ENCODE measurements around the gene CHAF1A.

DNA sequence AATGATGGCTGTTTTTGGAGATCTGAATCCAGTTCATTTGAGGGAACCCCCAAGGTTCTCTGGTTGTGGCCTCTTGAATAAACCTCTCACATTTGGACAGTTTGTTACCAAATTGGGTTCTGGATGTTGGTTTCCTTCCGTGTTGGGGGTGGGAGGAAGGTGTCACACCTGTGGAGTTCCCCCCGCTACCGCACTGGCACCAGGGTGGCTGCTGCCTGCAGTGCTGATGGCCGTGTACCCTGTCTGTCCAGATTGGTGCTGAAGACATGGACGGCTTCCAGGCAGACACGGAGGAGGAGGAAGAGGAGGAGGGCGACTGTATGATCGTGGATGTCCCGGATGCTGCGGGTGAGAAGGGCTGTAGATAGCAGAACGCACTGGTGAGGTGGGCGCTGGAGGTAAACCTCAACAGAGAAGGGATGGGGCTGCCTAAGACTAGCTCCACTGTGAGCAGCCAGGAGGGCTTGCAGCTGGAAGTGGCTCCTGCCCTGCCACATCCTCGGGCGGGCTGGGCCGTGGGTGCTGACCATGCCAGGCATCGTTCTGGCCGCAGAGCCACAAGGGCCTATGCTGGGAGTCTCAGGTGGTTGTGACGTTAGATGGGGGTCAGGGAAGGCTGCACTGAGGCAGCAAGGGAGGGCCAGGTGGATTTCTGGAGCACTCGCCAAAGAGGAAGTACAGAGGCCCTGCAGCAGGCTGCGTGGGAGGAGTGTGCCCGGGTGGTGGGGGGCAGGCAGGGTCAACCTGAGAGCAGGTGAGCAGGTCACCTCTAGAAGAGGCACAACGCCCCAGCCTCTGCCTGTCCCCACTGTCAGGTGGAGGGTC lies 39.8 kb downstream of the CHAF1A start:
- TF ChIP-seq, protein P1, sequence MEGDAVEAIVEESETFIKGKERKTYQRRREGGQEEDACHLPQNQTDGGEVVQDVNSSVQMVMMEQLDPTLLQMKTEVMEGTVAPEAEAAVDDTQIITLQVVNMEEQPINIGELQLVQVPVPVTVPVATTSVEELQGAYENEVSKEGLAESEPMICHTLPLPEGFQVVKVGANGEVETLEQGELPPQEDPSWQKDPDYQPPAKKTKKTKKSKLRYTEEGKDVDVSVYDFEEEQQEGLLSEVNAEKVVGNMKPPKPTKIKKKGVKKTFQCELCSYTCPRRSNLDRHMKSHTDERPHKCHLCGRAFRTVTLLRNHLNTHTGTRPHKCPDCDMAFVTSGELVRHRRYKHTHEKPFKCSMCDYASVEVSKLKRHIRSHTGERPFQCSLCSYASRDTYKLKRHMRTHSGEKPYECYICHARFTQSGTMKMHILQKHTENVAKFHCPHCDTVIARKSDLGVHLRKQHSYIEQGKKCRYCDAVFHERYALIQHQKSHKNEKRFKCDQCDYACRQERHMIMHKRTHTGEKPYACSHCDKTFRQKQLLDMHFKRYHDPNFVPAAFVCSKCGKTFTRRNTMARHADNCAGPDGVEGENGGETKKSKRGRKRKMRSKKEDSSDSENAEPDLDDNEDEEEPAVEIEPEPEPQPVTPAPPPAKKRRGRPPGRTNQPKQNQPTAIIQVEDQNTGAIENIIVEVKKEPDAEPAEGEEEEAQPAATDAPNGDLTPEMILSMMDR (IDR thresholded peaks at IDR 0.05) = no peak
- no peak for TF ChIP-seq POLR2A (IDR thresholded peaks at IDR 0.05)
